DMS79 treated with DMSO at 0.1 percent for 48 hours (cell line): ENCODE data around the gene ARHGEF19.

Source experiments
- DNase-seq: peaks from one replicate; lab custom pipeline; 2025; lab: John Stamatoyannopoulos, UW

The ARHGEF19 gene

GRCh38 chr1:16148329-16149092, 63.9 kb downstream of the ARHGEF19 start:
- DNase-seq = no peak
